Right forelimb (tissue), 1 donor: ENCODE results near the gene CFAP90.
A peak's percentile ranks its signal among the peaks of the same experiment; 100 is the strongest.

ENCODE experiments used
- DNase-seq: peaks from one replicate; pipeline ENCODE4 v3.0.0-alpha.2; 2018

Gene CFAP90

GRCh38 chr5:7815892-7816534 is 34.9 kb downstream of the CFAP90 start:
- DNase-seq: peak; percentile 77

DNA sequence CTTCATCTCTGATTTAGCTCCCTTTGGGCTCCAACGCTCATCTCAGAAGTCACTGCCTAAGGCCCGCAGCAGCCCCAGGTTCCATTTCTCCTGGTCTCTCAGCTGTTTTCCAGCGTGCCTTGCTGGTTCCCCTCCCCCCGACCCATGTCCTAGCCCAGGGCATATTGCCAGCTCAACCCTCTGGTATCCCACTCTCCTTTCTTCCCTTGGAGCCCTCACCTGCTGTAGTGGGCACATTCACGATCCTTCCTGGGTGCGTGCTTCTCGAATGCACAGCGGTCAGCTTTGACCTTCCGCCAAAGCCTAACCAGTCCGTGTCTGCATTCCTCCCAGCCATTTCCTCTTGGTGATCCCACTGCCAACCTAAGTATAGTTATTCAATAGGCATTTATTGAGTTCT is 36.1 kb downstream of the CFAP90 start:
- no peak for DNase-seq

DNA sequence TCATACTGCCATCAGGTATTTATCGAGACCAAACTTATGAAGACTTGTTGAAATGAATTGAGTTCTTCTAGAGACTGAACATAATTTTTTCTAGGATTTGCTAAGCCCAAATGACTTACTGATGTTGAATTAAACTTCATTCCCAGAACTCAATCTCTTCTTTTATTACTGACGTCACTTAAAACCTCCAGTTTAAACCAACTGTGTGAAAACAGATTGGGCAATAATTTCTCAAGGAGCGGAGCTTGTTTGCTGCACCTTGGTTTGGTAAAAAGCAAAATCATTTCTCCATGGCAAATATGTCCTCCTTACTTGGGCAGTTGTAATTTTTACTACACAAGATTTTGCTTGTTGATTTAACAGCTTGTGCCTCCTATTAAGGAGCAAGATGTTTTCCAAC is 37.4 kb downstream of the CFAP90 start:
- no peak for DNase-seq

DNA sequence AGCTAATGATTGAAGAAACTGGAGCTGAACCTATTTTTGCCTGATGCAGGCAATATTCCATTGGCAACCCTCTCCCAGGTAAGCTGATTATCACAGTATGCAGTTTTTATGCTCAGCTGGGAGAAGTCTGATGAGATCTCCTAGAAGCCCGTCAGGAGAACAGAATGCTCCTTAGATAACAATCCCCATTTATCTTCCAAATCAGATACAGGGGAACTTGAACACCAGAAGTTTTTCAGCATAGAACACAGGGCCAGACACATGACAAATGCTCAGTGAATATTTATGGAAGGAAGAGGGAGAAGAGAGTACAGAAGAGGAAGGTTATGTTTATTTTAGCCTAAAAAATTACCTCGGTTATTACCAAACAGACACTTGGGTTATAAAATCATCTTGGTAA is 37.9 kb downstream of the CFAP90 start:
- DNase-seq: no peak

- DNase-seq: no peak
These were observed 39.2 kb downstream of the CFAP90 start for GRCh38 chr5:7811715-7812114.

GRCh38 chr5:7808998-7809397 is 41.9 kb downstream of the CFAP90 start:
- no peak for DNase-seq

GRCh38 chr5:7805379-7805778 is 45.6 kb downstream of the CFAP90 start:
- no peak for DNase-seq

DNA sequence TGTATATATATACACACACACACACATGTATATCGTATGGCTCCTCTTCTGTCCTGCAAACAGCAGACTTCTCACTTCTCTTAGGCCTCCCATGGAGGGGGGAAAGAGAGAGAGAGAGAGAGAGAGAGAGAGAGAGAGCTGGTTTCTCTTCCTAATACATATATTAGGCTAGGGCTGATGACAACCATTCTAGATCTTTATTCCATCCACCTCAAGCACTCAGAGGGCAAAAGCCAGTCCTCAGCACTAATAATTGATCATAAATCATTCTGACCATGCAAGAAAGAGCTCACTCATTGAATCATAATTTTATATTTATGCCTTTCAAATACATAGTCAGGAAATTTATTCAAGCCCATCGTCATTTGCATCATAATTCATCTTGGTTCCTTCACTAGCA is 47.0 kb downstream of the CFAP90 start:
- DNase-seq: no peak

DNA sequence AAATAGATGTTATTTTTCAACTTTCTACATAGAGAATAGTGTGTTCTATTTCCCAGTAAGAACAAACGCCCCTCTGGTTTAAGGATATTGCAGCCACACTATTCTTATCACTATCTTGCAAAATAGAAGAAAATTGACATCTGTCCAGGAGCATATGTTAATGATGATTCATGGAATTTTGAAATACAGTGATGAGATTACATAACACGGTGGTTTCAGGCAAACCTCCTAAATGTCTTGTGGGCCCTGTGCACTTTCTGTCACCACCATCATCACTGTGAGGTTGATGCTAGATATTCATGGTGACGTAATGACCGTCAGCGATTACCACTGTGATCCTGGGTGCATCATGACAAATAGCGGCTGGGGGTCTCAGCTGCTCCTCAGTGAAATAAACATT is 48.1 kb downstream of the CFAP90 start:
- no peak for DNase-seq

DNA sequence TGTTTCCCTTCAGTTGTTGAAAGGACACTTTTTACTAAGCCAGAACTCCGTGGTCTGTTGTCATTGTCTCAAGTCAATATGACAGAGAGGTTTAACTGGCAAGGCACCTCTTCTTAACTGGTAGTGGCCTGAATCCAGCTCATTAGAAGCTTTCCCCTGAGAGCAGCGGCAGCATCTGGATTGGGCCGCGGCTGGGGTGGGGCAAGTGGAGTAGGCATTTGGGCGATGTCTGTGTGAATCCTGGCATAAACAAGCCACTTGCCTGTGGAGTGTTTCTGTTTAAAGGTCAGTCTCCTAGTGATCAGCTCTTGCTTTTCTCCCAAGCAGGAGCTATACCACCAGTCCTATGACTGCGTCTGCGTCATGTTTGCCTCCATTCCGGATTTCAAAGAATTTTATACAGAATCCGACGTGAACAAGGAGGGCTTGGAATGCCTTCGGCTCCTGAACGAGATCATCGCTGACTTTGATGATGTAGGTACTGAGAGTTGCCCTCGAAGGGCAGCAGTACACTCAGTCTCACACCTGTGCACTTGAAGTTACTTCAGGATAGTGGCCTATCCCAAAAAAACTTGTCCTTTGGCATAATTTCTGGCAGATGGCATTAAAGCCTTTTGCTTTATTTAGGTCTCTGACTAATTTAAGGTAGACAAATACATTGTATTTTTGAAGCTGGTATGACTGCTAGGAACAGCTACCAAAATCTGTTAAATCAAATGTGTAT is 48.9 kb downstream of the CFAP90 start:
- DNase-seq: no peak

DNA sequence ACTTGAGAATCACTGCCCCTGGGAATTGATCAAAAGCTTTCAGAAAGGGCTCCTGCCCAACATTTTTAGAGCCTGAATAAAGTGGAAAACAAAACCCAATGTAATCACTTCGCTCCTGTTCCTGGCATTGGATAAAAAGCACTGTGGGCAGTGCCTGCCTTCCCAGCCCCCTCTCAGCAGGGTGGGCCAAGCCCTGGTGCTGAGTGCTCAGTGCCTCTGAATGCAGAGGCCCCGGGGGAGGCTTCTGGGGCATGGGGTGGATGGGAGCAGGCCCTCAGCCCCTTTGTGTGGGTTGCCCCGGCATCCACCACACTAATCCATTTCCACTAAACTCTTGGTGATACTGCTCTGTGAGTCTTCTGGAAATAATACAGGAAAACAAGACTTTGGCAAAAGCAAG is 55.6 kb downstream of the CFAP90 start:
- no peak for DNase-seq

GRCh38 chr5:7794823-7795222 is 56.1 kb downstream of the CFAP90 start:
- no peak for DNase-seq

- no peak for DNase-seq
These were observed 56.6 kb downstream of the CFAP90 start for GRCh38 chr5:7794311-7794710.

DNA sequence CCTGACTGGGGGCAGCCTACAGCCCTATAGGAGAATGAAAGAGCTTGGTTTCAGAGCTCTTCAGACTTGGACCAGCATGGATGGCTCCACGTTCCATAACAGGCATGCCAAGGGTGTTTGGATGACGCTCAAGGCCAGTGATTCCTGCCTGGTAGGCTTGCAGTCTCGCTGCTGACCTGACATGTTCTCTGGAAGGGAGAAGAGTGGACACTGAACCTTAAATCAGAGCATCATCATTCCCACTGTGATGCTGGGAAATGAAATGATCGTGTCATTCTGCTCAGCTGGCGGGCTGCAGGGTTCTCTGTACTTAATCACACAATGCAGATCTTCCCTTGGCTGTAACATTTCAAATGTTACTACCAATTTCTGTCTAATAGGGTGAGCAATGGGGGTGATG is 57.0 kb downstream of the CFAP90 start:
- no peak for DNase-seq

DNA sequence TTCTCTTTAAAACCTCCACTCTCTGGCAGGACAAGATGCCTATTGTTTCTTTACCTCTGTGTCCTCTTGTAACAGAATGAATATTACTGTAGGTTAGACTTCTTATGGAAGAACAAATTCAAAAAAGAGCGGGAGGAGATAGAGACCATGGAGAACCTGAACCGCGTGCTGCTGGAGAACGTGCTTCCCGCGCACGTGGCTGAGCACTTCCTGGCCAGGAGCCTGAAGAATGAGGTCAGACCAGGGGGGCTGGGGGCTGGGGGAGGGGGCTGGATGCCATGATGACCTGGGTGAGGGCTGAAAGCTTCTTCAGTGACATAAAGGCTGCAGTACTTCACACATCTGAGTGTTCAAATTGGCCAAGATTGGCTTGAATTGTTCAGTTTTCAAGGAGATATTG is 61.4 kb downstream of the CFAP90 start:
- no peak for DNase-seq

- no peak for DNase-seq
These were observed 63.2 kb downstream of the CFAP90 start for GRCh38 chr5:7787770-7788169.

DNA sequence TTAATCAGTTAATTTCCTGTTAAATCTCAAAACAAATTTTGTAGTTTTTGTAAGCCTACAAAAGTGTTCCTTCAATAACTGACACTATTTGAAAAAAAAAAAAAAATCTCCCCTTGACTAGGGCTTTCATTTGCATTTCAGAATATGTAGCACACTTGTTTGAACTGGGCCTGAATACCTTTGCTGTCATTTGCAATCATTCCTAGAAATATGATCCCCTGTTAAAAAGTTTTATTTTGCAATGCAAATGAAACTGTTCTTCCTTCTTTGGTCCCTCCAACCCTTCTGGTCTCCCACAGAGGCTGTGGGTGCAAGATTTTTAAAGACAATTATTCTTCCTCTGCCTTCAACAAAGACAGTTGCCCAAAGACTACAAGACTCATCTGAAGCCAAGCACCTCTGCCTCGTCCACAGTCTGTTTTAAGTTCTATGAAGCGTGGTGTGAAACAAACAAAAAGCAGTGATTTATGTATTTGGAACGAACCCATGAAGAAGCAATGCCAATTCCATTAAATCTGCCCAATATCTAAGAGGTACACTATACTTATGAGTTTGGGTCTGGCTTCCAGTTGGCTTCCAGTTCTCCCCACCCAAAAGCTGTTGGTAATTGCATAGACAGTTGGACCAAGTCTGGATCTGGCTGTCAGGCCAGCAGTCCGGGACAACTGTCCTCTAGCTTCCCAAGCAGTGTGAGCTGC is 66.1 kb downstream of the CFAP90 start:
- no peak for DNase-seq

DNA sequence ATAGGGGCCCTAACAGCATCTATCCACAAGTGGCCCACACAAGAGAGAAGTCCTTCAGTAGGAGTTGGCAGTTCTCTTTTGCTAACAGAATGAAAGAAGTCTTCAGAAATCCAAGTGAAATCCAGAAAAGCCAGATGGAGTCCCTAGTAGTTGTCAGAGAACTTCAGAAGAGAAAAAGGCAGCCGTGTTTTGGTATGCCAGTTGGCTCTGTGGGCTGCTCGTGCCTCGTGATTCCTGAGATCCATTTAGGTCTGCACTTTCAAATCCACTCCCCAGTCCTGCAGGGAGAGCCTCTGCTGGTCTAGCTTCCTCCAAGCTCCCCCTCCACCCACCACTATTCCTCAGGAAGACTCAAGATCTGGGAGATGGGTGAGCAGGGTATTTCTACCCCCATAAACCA is 69.0 kb downstream of the CFAP90 start:
- no peak for DNase-seq
